GM12873 (cell line): ENCODE results near the gene TBC1D10A.

ENCODE experiments used
- CTCF ChIP-seq: IDR thresholded peaks from 2 replicates; pipeline ENCODE4 v1.5.1; 2012; ENCODE audit warnings: low read depth, mild to moderate bottlenecking, moderate library complexity, low read length, control low read depth; ENCODE audit not compliant: insufficient read depth; ENCODE audit errors: missing control alignments

TBC1D10A gene

GRCh38 chr22:30333707-30334087 lies 7.0 kb upstream of the TBC1D10A start:
- TF ChIP-seq CTCF = no peak

- no peak for TF ChIP-seq CTCF
Measured at GRCh38 chr22:30332994-30333706, 6.4 kb upstream of the TBC1D10A start.

GRCh38 chr22:30332551-30332950 lies 5.8 kb upstream of the TBC1D10A start:
- TF ChIP-seq CTCF = no peak

GRCh38 chr22:30328466-30329049 lies 1.8 kb upstream of the TBC1D10A start:
- no peak for TF ChIP-seq CTCF

- no peak for TF ChIP-seq CTCF
Measured at GRCh38 chr22:30327864-30328345, 1.2 kb upstream of the TBC1D10A start.

GRCh38 chr22:30326255-30326705 lies 461 bp downstream of the TBC1D10A start:
- no peak for TF ChIP-seq CTCF

- TF ChIP-seq CTCF = no peak
Measured at GRCh38 chr22:30325724-30326254, 952 bp downstream of the TBC1D10A start.
